NCI-H1930 (cell line): Measurements from ENCODE around the gene KCTD7.
"Not testable (repeated sequence)": the region's sequence is repeated elsewhere in the genome, so short reads cannot be mapped to it uniquely, and the experiment has no call there.

Experiments
- DNase-seq, 2 experiments: peaks; one replicate each; lab custom pipeline; 2025; lab: John Stamatoyannopoulos, UW

The KCTD7 gene

GRCh38 chr7:66617295-66617694, 11.4 kb upstream of the KCTD7 start:
- DNase-seq = no peak

GRCh38 chr7:66619341-66619948, 9.2 kb upstream of the KCTD7 start:
- DNase-seq = peak in 1 of 2 experiments; percentile 4

DNA sequence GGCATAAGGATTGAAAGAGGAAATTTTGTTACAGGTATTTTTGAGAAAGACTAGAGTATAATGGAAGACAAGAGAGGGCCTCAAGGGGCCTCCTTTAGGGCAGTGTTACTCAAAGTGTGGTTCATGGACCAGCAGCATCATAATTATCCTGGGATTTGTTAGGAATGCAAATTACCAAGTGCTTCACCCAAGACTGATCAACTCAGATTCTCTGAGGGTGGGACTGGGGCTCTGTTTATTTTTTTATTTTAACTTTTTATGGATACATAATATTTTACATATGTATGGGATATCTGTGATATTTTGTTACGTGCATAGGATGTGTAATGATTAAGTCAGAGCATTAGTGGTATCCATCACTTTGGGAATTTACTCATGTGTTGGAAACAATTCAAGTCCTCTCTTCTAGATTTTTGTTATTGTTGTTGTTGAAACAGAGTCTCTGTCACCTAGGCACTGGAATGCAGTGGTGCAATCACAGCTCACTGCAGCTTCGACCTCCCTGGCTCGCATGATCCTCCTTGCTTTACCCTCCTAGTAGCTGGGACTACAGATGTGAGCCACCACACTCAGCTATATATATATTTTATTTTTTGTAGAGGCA, 2.2 kb upstream of the KCTD7 start:
- no peak for DNase-seq

DNA sequence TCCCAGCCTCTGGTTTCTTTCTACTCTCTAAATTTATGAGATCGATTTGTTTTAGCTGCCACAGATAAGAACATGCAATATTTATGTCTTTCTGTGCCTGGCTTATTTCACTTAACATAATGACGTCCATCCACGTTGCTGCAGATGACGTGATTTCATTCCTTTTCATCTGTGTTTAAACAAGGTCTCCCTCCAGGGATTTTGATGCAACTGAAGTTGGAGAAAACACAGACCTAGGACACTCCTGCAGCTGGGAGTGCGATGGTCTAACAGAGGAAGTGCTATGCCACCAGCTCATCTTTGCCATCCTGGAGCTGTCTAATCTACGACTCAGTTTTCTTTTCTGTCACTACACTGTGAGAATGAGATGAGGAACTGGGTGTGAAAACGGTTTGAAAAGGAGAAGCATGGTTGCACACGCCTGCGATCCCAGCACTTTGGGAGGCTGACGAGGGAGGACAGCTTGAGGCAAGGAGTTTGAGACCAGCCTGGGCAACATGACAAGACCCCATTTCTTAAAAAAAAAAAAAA, 1.5 kb upstream of the KCTD7 start:
- DNase-seq = peak in 1 of 2 experiments; percentile 61

- peak in 1 of 2 experiments; percentile 71 for DNase-seq
Measured at GRCh38 chr7:66627881-66628360, 760 bp upstream of the KCTD7 start.

DNA sequence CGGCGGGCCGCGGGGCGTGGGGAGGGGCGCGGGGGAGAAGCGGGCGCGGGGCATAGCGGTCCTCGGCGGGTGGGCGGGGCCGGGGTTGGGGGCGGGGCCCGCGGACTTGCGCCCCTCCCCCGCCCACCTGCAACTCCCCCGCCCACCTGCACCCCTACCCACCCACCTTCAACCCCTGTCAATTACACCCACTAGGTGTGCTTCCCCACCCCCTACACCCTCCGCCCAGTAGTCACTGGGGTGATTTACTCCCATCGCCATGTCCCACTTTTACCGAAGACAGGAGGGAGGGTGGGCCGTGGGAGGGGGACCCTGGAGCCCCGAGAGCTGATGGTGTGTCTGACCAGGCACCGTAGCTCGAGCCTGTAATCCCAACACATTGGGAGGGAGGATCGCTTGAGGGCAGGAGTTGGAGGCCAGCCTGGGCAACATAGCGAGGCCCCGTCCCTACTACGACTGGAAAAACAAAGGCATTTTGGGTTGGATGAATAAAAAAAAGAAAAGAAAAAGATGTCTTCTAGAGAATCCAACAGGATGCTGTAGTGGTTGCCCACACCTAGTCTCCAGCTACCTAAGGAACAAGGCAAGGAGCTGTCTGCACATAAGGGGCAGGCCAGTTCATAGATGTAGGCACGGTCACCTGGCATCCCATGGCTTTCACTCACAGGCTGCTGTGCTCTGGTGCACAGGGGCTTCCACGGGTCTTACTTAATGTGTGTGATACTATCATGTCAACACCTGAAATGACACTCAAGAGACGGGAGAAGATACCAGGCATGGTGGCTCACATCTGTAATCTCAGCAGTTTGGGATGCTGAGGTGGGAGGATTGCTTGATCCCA, 761 bp downstream of the KCTD7 start:
- DNase-seq = no peak

DNA sequence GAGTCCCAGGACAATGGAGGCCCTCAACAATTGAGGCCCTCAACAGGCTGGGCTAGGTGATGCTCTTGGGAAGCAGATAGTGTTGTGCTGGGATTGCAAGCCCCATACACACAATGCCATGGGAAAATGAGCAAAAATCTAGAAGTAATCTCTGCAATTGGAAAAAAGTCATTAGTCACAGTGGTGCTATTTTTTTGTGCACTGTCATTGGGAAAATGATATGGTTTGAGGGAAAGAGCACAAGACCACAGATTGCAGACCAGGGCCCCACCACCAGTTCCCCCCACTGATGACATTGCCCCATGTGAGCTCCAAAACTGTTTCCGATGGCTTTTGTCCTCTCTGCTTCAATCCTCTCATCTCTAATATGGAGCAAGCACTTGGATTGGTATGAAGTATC, 1.9 kb downstream of the KCTD7 start:
- DNase-seq = no peak

GRCh38 chr7:66631471-66631870, 2.8 kb downstream of the KCTD7 start:
- no peak for DNase-seq

GRCh38 chr7:66634816-66635215, 6.1 kb downstream of the KCTD7 start:
- no peak for DNase-seq

GRCh38 chr7:66635322-66635981, 6.8 kb downstream of the KCTD7 start:
- DNase-seq = not testable (repeated sequence)

- DNase-seq = not testable (repeated sequence)
Measured at GRCh38 chr7:66635982-66636546, 7.4 kb downstream of the KCTD7 start.

- DNase-seq = no peak
Measured at GRCh38 chr7:66638309-66639099, 9.8 kb downstream of the KCTD7 start.

DNA sequence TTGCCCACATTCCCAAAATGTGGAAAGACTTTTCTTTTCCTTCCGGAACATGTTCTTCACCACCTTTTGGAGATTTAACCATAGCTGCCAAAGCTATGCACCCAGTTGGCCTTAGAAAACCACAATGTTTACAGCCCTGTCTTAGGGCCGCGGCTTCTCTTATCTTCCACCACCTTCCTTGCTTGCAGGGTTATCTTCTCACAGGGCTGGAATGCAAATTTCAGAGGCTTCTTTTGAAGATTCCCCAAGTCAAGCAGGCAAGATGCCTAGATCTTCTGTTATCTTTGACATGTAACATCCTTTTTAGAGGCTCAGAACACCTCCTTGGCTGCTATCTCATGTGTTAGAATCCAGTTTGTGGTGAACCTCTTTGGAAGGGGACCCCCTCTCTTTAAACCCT, 11.1 kb downstream of the KCTD7 start:
- no peak for DNase-seq

DNA sequence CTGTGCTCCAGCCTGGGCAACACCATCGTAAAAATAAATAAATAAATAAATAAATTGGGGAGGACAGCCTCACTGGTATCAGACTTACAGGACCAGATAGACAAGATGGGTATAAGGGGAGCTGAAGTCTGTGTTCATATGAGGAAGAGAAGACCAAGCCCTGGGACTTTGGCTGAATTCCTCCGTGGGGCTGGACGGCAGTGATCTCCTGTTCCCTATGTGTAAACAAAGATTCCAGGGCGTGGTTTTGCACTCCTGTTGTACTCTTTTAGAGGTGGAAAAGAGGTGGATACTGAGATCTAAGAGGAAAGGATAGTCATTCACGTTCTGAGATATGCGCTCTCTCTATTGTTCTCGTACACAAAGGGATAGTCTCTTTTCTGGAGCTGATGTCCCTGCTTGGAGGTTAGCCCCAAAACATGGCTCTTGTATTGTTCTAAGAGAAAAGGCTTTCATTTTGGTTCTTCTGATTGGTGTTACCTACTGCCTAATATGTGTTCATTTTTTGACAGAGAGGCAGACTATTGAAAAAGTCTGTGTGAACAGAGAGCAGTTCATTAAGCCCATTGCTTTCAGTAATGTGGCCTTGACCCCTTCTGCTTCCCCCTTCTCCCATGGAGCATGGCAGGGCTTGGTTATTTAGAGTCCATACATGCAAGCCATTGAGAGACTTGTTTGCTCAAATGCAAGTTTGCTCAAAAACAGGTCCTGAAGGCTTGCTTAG, 12.3 kb downstream of the KCTD7 start:
- DNase-seq = no peak

GRCh38 chr7:66641526-66641871, 12.8 kb downstream of the KCTD7 start:
- no peak for DNase-seq

- DNase-seq = no peak
Measured at GRCh38 chr7:66642186-66642585, 13.5 kb downstream of the KCTD7 start.

- DNase-seq = no peak
Measured at GRCh38 chr7:66642932-66643331, 14.3 kb downstream of the KCTD7 start.

DNA sequence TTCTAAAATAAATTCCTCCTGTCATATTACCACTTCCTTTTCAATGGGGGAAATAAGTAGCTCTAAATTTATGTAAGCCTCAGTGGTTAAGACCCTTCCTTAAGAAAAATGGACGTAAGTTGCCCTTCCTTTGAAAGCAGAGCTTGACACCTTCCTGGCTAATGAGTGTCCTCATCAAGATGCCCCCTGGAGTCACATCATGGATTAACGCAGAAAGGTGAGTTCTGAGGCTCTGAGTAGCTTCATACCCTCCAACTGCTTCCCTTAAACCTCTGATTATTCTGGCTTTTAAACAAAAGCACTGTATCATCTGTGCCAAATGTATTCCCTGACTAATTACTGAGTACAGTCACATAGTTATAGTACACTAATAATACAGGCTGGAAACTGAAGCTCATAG, 14.7 kb downstream of the KCTD7 start:
- no peak for DNase-seq

DNA sequence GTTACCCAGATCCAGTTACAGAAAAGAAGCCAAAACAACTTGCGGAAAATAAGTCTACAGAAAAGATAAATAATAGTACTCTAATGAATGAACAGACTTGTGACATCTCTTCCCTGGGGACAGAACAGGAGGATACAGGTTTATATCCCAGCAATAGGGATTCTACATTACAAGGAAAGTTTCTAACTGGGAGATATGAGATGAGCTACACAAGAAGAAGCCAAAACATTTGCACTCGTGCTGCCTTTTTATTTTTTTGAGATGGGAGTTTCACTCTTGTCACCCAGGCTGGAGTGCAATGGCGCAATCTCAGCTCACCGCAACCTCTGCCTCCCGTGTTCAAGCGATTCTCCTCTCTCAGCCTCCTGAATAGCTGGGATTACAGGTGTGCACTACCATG, 22.3 kb downstream of the KCTD7 start:
- DNase-seq = not testable (repeated sequence)

DNA sequence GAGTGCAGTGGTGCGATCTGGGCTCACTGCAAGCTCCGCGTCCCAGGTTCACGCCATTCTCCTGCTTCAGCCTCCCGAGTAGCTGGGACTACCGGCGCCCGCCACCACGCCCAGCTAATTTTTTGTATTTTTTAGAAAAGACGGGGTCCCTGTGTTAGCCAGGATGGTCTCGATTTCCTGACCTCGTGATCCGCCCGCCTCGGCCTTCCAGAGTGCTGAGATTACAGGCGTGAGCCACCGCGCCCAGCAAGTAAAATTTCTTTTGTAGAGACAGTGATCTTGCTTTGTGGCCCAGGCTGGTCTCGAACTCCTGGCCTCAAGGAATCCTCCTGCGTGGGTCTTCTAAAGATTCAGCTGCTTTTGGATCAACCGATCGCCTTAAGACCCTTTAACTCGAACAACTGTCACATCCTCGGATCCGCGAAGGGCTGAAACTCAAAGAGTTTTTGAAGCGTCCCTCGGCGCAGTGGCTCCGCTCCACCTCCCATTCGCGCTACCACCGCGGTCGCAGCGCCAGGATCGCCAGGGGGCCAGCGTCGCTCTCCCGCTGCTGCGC, 25.1 kb downstream of the KCTD7 start:
- not testable (repeated sequence) for DNase-seq
